HepG2 (cell line): ENCODE data around the gene EMC10. TPM values are rescaled to one million over a fixed set of nuclear protein-coding genes. Genes with fewer than 3 reads are reported as not detected.

Experiments
- ATAC-seq: fragments of 200-7000 bp; cut with Tn5 transposase; 3 replicates; pipeline ENCODE4 v1.9.1; 2020; ENCODE audit warnings: mild to moderate bottlenecking, moderate library complexity
- BruUV-seq: library from RNA; stranded (reverse); fragments of 400-500 nt; replicated peaks from 2 replicates; lab custom pipeline; 2021; lab: Mats Ljungman, UMichigan
- CTCF ChIA-PET: fragments of 300-600 bp; formaldehyde crosslinking; extraction: SDS; loops from one replicate; lab custom pipeline; 2021; ENCODE audit warnings: low total read pairs, inconsistent platforms, low intra/inter-chr PET ratio; lab: Yijun Ruan, JAX
- POLR2A ChIA-PET: fragments of 350-600 bp; sonication (Branson Sonifier 250); formaldehyde crosslinking; loops from one replicate; lab custom pipeline; 2020; ENCODE audit warnings: antibody characterized with exemption, inconsistent platforms; lab: Yijun Ruan, JAX
- DNase-seq: peaks from one replicate; pipeline ENCODE4 v3.0.0-alpha.2; 2015; ENCODE audit warnings: low spot score
- FAIRE-seq: peaks from 3 replicates; lab custom pipeline; 2011; peaks lifted over from hg19 to GRCh38; lab: Jason Lieb, UNC
- H2AFZ ChIP-seq: one replicate; pipeline ENCODE4 v1.6.1; 2011; ENCODE audit warnings: low read length, inconsistent platforms
- H3K27ac ChIP-seq: fragments of 300-600 bp; 3 replicates; pipeline ENCODE4 v1.8.0; 2011; ENCODE audit warnings: mixed run types, mild to moderate bottlenecking, mixed read lengths, low read length, inconsistent platforms; ENCODE audit not compliant: insufficient read depth; ENCODE audit errors: extremely low read length
- H3K27me3 ChIP-seq, 2 experiments: fragments of 200-600 bp in 1 of 2; 2 replicates in 1 of 2; 3 replicates in 1 of 2; pipeline versions ENCODE4 v1.6.0 to v1.8.0; 2011; ENCODE audit warnings: low read length in 2 of 2, mild to moderate bottlenecking in 2 of 2, moderate library complexity in 2 of 2, inconsistent platforms in 1 of 2; ENCODE audit not compliant: insufficient read depth in 2 of 2, control insufficient read depth in 1 of 2
- H3K36me3 ChIP-seq, 2 experiments: fragments of 200-600 bp in 1 of 2; replicated peaks in 1 of 2; 2 replicates in 1 of 2; 3 replicates in 1 of 2; pipeline versions ENCODE4 v1.5.1 to v1.8.0; 2011; ENCODE audit warnings: low read length in 2 of 2, inconsistent platforms in 1 of 2; ENCODE audit not compliant: insufficient read depth in 2 of 2, control insufficient read depth in 1 of 2
- H3K4me1 ChIP-seq: 2 replicates; pipeline ENCODE4 v1.5.1; 2012; ENCODE audit warnings: low read length, inconsistent platforms; ENCODE audit not compliant: insufficient read depth
- H3K4me2 ChIP-seq: 2 replicates; pipeline ENCODE4 v1.6.0; 2011; ENCODE audit warnings: low read depth, low read length, inconsistent platforms
- H3K4me3 ChIP-seq, 3 experiments: fragments of 200-600 bp in 1 of 3; sonication (generic), shearing (Covaris generic) in 1 of 3; replicated peaks in 1 of 3; 2 replicates each; pipeline ENCODE4 v1.5.1; 2011 to 2016; ENCODE audit warnings: low read length in 3 of 3, inconsistent platforms in 2 of 3, low read depth in 2 of 3, mild to moderate bottlenecking in 2 of 3, control low read depth in 1 of 3, mixed read lengths in 1 of 3; ENCODE audit not compliant: insufficient read depth in 1 of 3
- H3K79me2 ChIP-seq: one replicate; pipeline ENCODE4 v1.6.1; 2011; ENCODE audit warnings: low read length, inconsistent platforms; ENCODE audit not compliant: insufficient read depth
- H3K9ac ChIP-seq: 2 replicates; pipeline ENCODE4 v1.6.0; 2011; ENCODE audit warnings: mild to moderate bottlenecking, low read depth, low read length, inconsistent platforms; ENCODE audit not compliant: insufficient read depth
- H3K9me3 ChIP-seq: 2 replicates; pipeline ENCODE4 v1.5.1; 2012; ENCODE audit warnings: mild to moderate bottlenecking, low read length
- H4K20me1 ChIP-seq: 2 replicates; pipeline ENCODE4 v1.6.0; 2011; ENCODE audit warnings: inconsistent platforms, mild to moderate bottlenecking, low read length, moderate library complexity; ENCODE audit not compliant: insufficient read depth
- EEA1 ChIP-seq: sonication (generic); formaldehyde crosslinking; IDR thresholded peaks from 2 replicates; pipeline ENCODE4 v1.5.1; 2020; ENCODE audit warnings: mild to moderate bottlenecking, missing genetic modification reagents, borderline replicate concordance
- FUBP1 ChIP-seq: sonication (generic); formaldehyde crosslinking; IDR thresholded peaks from 2 replicates; pipeline ENCODE4 v1.5.1; 2020; ENCODE audit warnings: missing genetic modification reagents, mild to moderate bottlenecking, borderline replicate concordance
- NPAS2 ChIP-seq: sonication (generic); formaldehyde crosslinking; IDR thresholded peaks from 2 replicates; pipeline ENCODE4 v1.8.0; 2022; ENCODE audit warnings: mild to moderate bottlenecking, missing genetic modification reagents, borderline replicate concordance
- PAX8 ChIP-seq: sonication (generic); formaldehyde crosslinking; IDR thresholded peaks from 2 replicates; pipeline ENCODE4 v1.8.0; 2022; ENCODE audit warnings: mild to moderate bottlenecking, missing genetic modification reagents, borderline replicate concordance
- U2AF2 ChIP-seq: fragments of 200-400 bp; formaldehyde crosslinking; IDR thresholded peaks from 2 replicates; pipeline ENCODE4 v1.6.1; 2017; ENCODE audit warnings: low read depth, mild to moderate bottlenecking, low read length
- ZNF562 ChIP-seq: sonication (generic); formaldehyde crosslinking; IDR thresholded peaks from 2 replicates; pipeline ENCODE4 v1.8.0; 2022; ENCODE audit warnings: missing genetic modification reagents, borderline replicate concordance
- ZNF709 ChIP-seq: sonication (generic); formaldehyde crosslinking; IDR thresholded peaks from 2 replicates; pipeline ENCODE4 v1.5.0; 2020; ENCODE audit warnings: mild to moderate bottlenecking, missing genetic modification reagents
- ZSCAN5A ChIP-seq: sonication (generic); formaldehyde crosslinking; IDR thresholded peaks from 2 replicates; pipeline ENCODE4 v1.8.0; 2022; ENCODE audit warnings: mild to moderate bottlenecking, missing genetic modification reagents, borderline replicate concordance
- WGBS: methylation state at CpG from one replicate; pipeline ENCODE4 v1.1.6; 2017; ENCODE audit warnings: low lambda C conversion rate; 5-methylcytosine and 5-hydroxymethylcytosine counted together
- in situ Hi-C: cut with HindIII; loops from 2 replicates; pipeline ENCODE4 v1.10.0; 2017; ENCODE audit warnings: low pct_unique_long_range_greater_than_20kb; ENCODE audit not compliant: extremely low pct_ligation_motif_present
- intact Hi-C: fragments of 100-400 bp; cut with micrococcal nuclease; formaldehyde crosslinking; loops from one replicate; pipeline ENCODE4 v1.10.0; 2022; ENCODE audit not compliant: unreplicated experiment
- polyA plus RNA-seq, 8 experiments: library from polyadenylated mRNA; depleted of rRNA in 3 of 8; stranded (reverse) in 7 of 8; unstranded in 1 of 8; fragments of >200 nt; fragmentation: Illumina TruSeq in 4 of 8; extraction: Trizol in 4 of 8; gene quantifications; 2 replicates each; pipeline versions ENCODE4 v1.2.1 to v1.2.3, GENCODE V29; 2011 to 2016; ENCODE audit warnings: low read depth in 4 of 8, missing spikeins in 1 of 8, mixed read lengths in 1 of 8; ENCODE audit not compliant: insufficient read depth in 1 of 8
- total RNA-seq, 5 experiments: library from RNA; depleted of rRNA; stranded (reverse); fragments of >200 nt; fragmentation: Illumina TruSeq; extraction: Trizol; gene quantifications; 2 replicates each; pipeline ENCODE4 v1.2.3, GENCODE V29; 2016; ENCODE audit warnings: low read depth in 1 of 5
- TF ChIP-seq, protein P1 (sequence below): sonication (generic); formaldehyde crosslinking; IDR thresholded peaks from 2 replicates; pipeline ENCODE4 v1.8.0; 2022; ENCODE audit warnings: missing genetic modification reagents, mild to moderate bottlenecking, moderate library complexity, borderline replicate concordance
- TF ChIP-seq, protein P2 (sequence below): sonication (generic); formaldehyde crosslinking; IDR thresholded peaks from 2 replicates; pipeline ENCODE4 v1.4.0; 2020; ENCODE audit warnings: mild to moderate bottlenecking, missing genetic modification reagents, borderline replicate concordance
- TF ChIP-seq, protein P3 (sequence below): sonication (generic); formaldehyde crosslinking; IDR thresholded peaks from 2 replicates; pipeline ENCODE4 v1.5.1; 2020; ENCODE audit warnings: missing genetic modification reagents, mild to moderate bottlenecking, borderline replicate concordance

EMC10 gene
- total and polyA plus RNA-seq, 2 of the 13 experiments (the other 11 are each of a cell fraction or from before 2014, with no cell fraction given) = not detected

- no peak for TF ChIP-seq NPAS2 (CRISPR knock-in tag)
These were observed 6.6 kb downstream of the EMC10 start (continued) for GRCh38 chr19:50482916-50483315.

DNA sequence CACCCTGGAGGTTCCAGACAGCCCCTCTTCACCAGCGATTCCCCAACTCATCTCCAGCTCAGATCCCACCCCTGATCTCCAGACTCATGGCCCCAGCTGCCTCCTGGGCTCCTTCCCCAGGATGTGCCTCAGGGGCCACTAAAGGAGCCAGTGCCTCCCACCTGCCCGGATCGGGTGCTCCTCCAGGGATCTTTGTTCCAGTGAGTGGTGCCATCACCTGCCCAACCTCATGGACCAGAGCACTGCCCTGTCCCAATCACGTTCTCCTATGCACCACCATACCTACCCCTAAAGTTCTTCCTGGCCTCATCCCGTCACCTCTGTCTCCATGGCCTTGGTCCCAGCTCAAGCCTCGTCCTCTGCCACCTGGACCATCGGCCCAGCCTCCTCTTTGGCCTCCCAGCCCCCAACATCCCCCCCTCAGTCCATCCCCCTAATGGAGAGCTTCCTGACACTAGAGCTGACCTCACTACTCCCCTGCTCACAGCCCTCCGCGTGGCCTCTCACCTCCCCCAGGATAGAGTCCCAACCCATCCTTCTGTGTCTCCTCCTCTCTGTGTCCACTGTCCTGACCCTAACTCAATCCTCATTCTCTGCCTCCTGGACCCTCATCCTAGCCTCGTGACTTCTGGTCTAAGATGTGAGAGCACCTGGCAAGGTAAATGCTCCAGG, 9.1 kb downstream of the EMC10 start:
- no peaks in the 10 kb centered on the region for H4K20me1 ChIP-seq
- 25% methylated on average over 8 of the region's 10 CpGs for WGBS
- intact Hi-C loops (no loop called here), in situ Hi-C loops (no loop called here)
- ChIA-PET CTCF (no interaction called here), POLR2A (no interaction called here)
- ATAC-seq (no peak), DNase-seq (no peak), FAIRE-seq (no peak)
- H3K79me2 ChIP-seq = no peaks in the 10 kb centered on the region
- peaks cover 9 to 23% of the 10 kb centered on the region in 2 experiments; a peak in 4 of 5 replicates for H3K27me3 ChIP-seq
- H3K9ac ChIP-seq = no peak overlapping the region
- H3K36me3 ChIP-seq = no peaks in the 10 kb centered on the region
- H3K4me1 ChIP-seq = no peaks in the 10 kb centered on the region
- no peak overlapping the region for H3K27ac ChIP-seq
- H3K9me3 ChIP-seq = peaks cover 15% of the 10 kb centered on the region
- H3K4me2 ChIP-seq = no peak overlapping the region
- no peak overlapping the region for H3K4me3 ChIP-seq
- no peak overlapping the region for H2AFZ ChIP-seq
- no TSS peak for BruUV-seq
- TF ChIP-seq, protein P1, sequence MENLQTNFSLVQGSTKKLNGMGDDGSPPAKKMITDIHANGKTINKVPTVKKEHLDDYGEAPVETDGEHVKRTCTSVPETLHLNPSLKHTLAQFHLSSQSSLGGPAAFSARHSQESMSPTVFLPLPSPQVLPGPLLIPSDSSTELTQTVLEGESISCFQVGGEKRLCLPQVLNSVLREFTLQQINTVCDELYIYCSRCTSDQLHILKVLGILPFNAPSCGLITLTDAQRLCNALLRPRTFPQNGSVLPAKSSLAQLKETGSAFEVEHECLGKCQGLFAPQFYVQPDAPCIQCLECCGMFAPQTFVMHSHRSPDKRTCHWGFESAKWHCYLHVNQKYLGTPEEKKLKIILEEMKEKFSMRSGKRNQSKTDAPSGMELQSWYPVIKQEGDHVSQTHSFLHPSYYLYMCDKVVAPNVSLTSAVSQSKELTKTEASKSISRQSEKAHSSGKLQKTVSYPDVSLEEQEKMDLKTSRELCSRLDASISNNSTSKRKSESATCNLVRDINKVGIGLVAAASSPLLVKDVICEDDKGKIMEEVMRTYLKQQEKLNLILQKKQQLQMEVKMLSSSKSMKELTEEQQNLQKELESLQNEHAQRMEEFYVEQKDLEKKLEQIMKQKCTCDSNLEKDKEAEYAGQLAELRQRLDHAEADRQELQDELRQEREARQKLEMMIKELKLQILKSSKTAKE (CRISPR knock-in tag) = no peak
- TF ChIP-seq PAX8 (CRISPR knock-in tag) (no peak), U2AF2 (no peak), ZSCAN5A (CRISPR knock-in tag) (no peak), ZNF562 (CRISPR knock-in tag) (no peak), FUBP1 (no peak), ZNF709 (no peak), EEA1 (no peak)
- TF ChIP-seq, protein P2, sequence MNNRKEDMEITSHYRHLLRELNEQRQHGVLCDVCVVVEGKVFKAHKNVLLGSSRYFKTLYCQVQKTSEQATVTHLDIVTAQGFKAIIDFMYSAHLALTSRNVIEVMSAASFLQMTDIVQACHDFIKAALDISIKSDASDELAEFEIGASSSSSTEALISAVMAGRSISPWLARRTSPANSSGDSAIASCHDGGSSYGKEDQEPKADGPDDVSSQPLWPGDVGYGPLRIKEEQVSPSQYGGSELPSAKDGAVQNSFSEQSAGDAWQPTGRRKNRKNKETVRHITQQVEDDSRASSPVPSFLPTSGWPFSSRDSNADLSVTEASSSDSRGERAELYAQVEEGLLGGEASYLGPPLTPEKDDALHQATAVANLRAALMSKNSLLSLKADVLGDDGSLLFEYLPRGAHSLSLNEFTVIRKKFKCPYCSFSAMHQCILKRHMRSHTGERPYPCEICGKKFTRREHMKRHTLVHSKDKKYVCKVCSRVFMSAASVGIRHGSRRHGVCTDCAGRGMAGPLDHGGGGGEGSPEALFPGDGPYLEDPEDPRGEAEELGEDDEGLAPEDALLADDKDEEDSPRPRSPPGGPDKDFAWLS (CRISPR knock-in tag) = no peak
- TF ChIP-seq, protein P3, sequence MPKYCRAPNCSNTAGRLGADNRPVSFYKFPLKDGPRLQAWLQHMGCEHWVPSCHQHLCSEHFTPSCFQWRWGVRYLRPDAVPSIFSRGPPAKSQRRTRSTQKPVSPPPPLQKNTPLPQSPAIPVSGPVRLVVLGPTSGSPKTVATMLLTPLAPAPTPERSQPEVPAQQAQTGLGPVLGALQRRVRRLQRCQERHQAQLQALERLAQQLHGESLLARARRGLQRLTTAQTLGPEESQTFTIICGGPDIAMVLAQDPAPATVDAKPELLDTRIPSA (CRISPR knock-in tag) = no peak
